GM19025 (cell line): ENCODE measurements around the gene EGFLAM.

Source experiments
- ATAC-seq: cut with Tn5 transposase; IDR thresholded peaks from one replicate; pipeline ENCODE4 v1.9.1; 2021; ENCODE audit warnings: mild to moderate bottlenecking, low read depth, moderate library complexity; ENCODE audit not compliant: unreplicated experiment

The EGFLAM gene

GRCh38 chr5:38442247-38442573 lies 183.9 kb downstream of the EGFLAM start:
- ATAC-seq = no peak

- ATAC-seq = no peak
Observed at GRCh38 chr5:38443390-38443789, 185.0 kb downstream of the EGFLAM start.

- no peak for ATAC-seq
Observed at GRCh38 chr5:38445374-38446028, 187.1 kb downstream of the EGFLAM start.

- ATAC-seq = no peak
Observed at GRCh38 chr5:38446029-38446522, 187.7 kb downstream of the EGFLAM start.

GRCh38 chr5:38447056-38447455 lies 188.7 kb downstream of the EGFLAM start:
- ATAC-seq = no peak

- ATAC-seq = no peak
Observed at GRCh38 chr5:38447786-38448185, 189.4 kb downstream of the EGFLAM start.

GRCh38 chr5:38448568-38449350 lies 190.4 kb downstream of the EGFLAM start:
- no peak for ATAC-seq

- ATAC-seq = no peak
Observed at GRCh38 chr5:38450627-38451026, 192.3 kb downstream of the EGFLAM start.

- no peak for ATAC-seq
Observed at GRCh38 chr5:38451074-38451725, 192.8 kb downstream of the EGFLAM start.

GRCh38 chr5:38452201-38452600 lies 193.8 kb downstream of the EGFLAM start:
- no peak for ATAC-seq

GRCh38 chr5:38453506-38453905 lies 195.1 kb downstream of the EGFLAM start:
- peak; percentile 96 for ATAC-seq

- ATAC-seq = no peak
Observed at GRCh38 chr5:38453921-38454320, 195.6 kb downstream of the EGFLAM start.

- ATAC-seq = peak; percentile 39
Observed at GRCh38 chr5:38455796-38456330, 197.5 kb downstream of the EGFLAM start.

GRCh38 chr5:38456657-38457399 lies 198.5 kb downstream of the EGFLAM start:
- no peak for ATAC-seq

GRCh38 chr5:38458174-38458573 lies 199.8 kb downstream of the EGFLAM start:
- no peak for ATAC-seq

- no peak for ATAC-seq
Observed at GRCh38 chr5:38462976-38463633, 204.7 kb downstream of the EGFLAM start.

GRCh38 chr5:38463634-38464521 lies 205.5 kb downstream of the EGFLAM start:
- no peak for ATAC-seq

GRCh38 chr5:38465061-38465460 lies 206.7 kb downstream of the EGFLAM start:
- no peak for ATAC-seq
